H9 (cell line): ENCODE measurements around the gene CDH13. TPM values are rescaled to one million over a fixed set of nuclear protein-coding genes. Genes with fewer than 3 reads are reported as not detected.

Source experiments
- DNase-seq: peaks from one replicate; pipeline ENCODE4 v3.0.0-alpha.2; 2017
- H2AFZ ChIP-seq: one replicate; pipeline ENCODE4 v1.6.1; 2013; ENCODE audit warnings: mild to moderate bottlenecking, low read length, control low read depth, moderate library complexity
- H2AK5ac ChIP-seq: 2 replicates; pipeline ENCODE4 v1.6.1; 2013; ENCODE audit warnings: low read length, control low read depth, mixed read lengths; ENCODE audit not compliant: insufficient read length
- H2BK120ac ChIP-seq: one replicate; pipeline ENCODE4 v1.6.1; 2013; ENCODE audit warnings: low read depth, mild to moderate bottlenecking, low read length, control low read depth, inconsistent platforms; ENCODE audit not compliant: poor library complexity, severe bottlenecking
- H2BK12ac ChIP-seq: 2 replicates; pipeline ENCODE4 v1.6.1; 2013; ENCODE audit warnings: low read length, control low read depth, mixed read lengths, low read depth; ENCODE audit not compliant: insufficient read length
- H2BK15ac ChIP-seq: 2 replicates; pipeline ENCODE4 v1.6.1; 2013; ENCODE audit warnings: low read depth, low read length, control low read depth
- H2BK20ac ChIP-seq: one replicate; pipeline ENCODE4 v1.6.1; 2013; ENCODE audit warnings: low read depth, mild to moderate bottlenecking, low read length, control low read depth, inconsistent platforms; ENCODE audit not compliant: poor library complexity, severe bottlenecking
- H2BK5ac ChIP-seq: 2 replicates; pipeline ENCODE4 v1.6.1; 2013; ENCODE audit warnings: low read length, control low read depth, mixed read lengths; ENCODE audit not compliant: insufficient read length
- H3K14ac ChIP-seq: 2 replicates; pipeline ENCODE4 v1.6.1; 2013; ENCODE audit warnings: low read length, control low read depth; ENCODE audit not compliant: insufficient read depth
- H3K18ac ChIP-seq: 2 replicates; pipeline ENCODE4 v1.6.1; 2013; ENCODE audit warnings: low read depth, mild to moderate bottlenecking, mixed read lengths, low read length, control low read depth; ENCODE audit not compliant: insufficient read length
- H3K23ac ChIP-seq: 2 replicates; pipeline ENCODE4 v1.6.1; 2013; ENCODE audit warnings: low read length, control low read depth, mixed read lengths, low read depth; ENCODE audit not compliant: insufficient read length
- H3K23me2 ChIP-seq: 2 replicates; pipeline ENCODE4 v1.6.1; 2013; ENCODE audit warnings: low read depth, mild to moderate bottlenecking, mixed read lengths, low read length, control low read depth; ENCODE audit not compliant: insufficient read length, poor library complexity, severe bottlenecking
- H3K27ac ChIP-seq: 2 replicates; pipeline ENCODE4 v1.5.1; 2013; ENCODE audit warnings: low read length, control low read depth, mixed read lengths, low read depth; ENCODE audit not compliant: insufficient read length
- H3K27me3 ChIP-seq: 2 replicates; pipeline ENCODE4 v1.6.1; 2013; ENCODE audit warnings: low read length, control low read depth, inconsistent platforms; ENCODE audit not compliant: insufficient read depth
- H3K4ac ChIP-seq: 2 replicates; pipeline ENCODE4 v1.6.1; 2013; ENCODE audit warnings: low read depth, mild to moderate bottlenecking, control low read depth, inconsistent platforms, low read length, moderate library complexity
- H3K4me1 ChIP-seq: 2 replicates; pipeline ENCODE4 v1.6.1; 2013; ENCODE audit warnings: low read length, control low read depth, inconsistent platforms; ENCODE audit not compliant: insufficient read depth
- H3K4me2 ChIP-seq: 2 replicates; pipeline ENCODE4 v1.6.1; 2013; ENCODE audit warnings: low read length, control low read depth, mixed read lengths; ENCODE audit not compliant: insufficient read length, insufficient read depth
- H3K56ac ChIP-seq: 2 replicates; pipeline ENCODE4 v1.6.1; 2013; ENCODE audit warnings: low read depth, mild to moderate bottlenecking, mixed read lengths, low read length, control low read depth; ENCODE audit not compliant: insufficient read length
- H3K79me1 ChIP-seq: 2 replicates; pipeline ENCODE4 v1.6.1; 2013; ENCODE audit warnings: low read depth, mild to moderate bottlenecking, moderate library complexity, low read length, control low read depth, inconsistent platforms; ENCODE audit not compliant: insufficient read depth, poor library complexity, severe bottlenecking
- H3K79me2 ChIP-seq: 2 replicates; pipeline ENCODE4 v1.6.1; 2013; ENCODE audit warnings: low read length, control low read depth, inconsistent platforms; ENCODE audit not compliant: insufficient read depth
- H3K9ac ChIP-seq: 2 replicates; pipeline ENCODE4 v1.6.1; 2013; ENCODE audit warnings: low read length, control low read depth, mixed read lengths; ENCODE audit not compliant: insufficient read length; ENCODE audit errors: extremely low read depth
- H3K9me3 ChIP-seq: one replicate; pipeline ENCODE4 v1.6.1; 2013; ENCODE audit warnings: low read depth, low read length, inconsistent platforms; ENCODE audit not compliant: control insufficient read depth
- H3T11ph ChIP-seq: one replicate; pipeline ENCODE4 v1.6.1; 2013; ENCODE audit warnings: mild to moderate bottlenecking, low read length, control low read depth, inconsistent platforms
- H4K20me1 ChIP-seq: one replicate; pipeline ENCODE4 v1.6.1; 2013; ENCODE audit not compliant: control insufficient read depth, insufficient read length, insufficient read depth
- H4K5ac ChIP-seq: 2 replicates; pipeline ENCODE4 v1.6.1; 2013; ENCODE audit warnings: low read depth, mild to moderate bottlenecking, mixed read lengths, low read length, control low read depth; ENCODE audit not compliant: insufficient read length
- H4K8ac ChIP-seq: replicated peaks from 2 replicates; pipeline ENCODE4 v1.6.1; 2013; ENCODE audit warnings: low read length, control low read depth, mixed read lengths, low read depth; ENCODE audit not compliant: insufficient read length
- H4K91ac ChIP-seq: 2 replicates; pipeline ENCODE4 v1.6.1; 2013; ENCODE audit warnings: low read depth, mild to moderate bottlenecking, moderate library complexity, mixed read lengths, low read length, control low read depth; ENCODE audit not compliant: insufficient read length
- H3K27ac Mint-ChIP-seq, 3 experiments: 2 replicates in 2 of 3; 3 replicates in 1 of 3; pipeline ENCODE4 v1.8.0; 2020 to 2021; ENCODE audit warnings: mixed read lengths in 3 of 3, mild to moderate bottlenecking in 1 of 3, moderate library complexity in 1 of 3
- H3K27me3 Mint-ChIP-seq: 2 replicates; pipeline ENCODE4 v1.8.0; 2021; ENCODE audit warnings: low read depth, mild to moderate bottlenecking, moderate library complexity, mixed read lengths
- H3K36me3 Mint-ChIP-seq, 3 experiments: 2 replicates in 2 of 3; 3 replicates in 1 of 3; pipeline ENCODE4 v1.8.0; 2020 to 2021; ENCODE audit warnings: low read depth in 3 of 3, mixed read lengths in 3 of 3; ENCODE audit not compliant: insufficient read depth in 1 of 3
- H3K4me1 Mint-ChIP-seq, 2 experiments: 2 replicates each; pipeline ENCODE4 v1.8.0; 2020; ENCODE audit warnings: mixed read lengths in 2 of 2
- H3K4me3 Mint-ChIP-seq, 2 experiments: 2 replicates in 1 of 2; 3 replicates in 1 of 2; pipeline ENCODE4 v1.8.0; 2020 to 2021; ENCODE audit warnings: mild to moderate bottlenecking in 2 of 2, mixed read lengths in 2 of 2, moderate library complexity in 1 of 2
- H3K9me3 Mint-ChIP-seq, 2 experiments: 2 replicates in 1 of 2; 3 replicates in 1 of 2; pipeline ENCODE4 v1.8.0; 2020; ENCODE audit warnings: mild to moderate bottlenecking in 2 of 2, mixed read lengths in 2 of 2, moderate library complexity in 1 of 2
- WGBS: extraction: QIAGEN DNeasy Blood & Tissue Kit; methylation state at CpG from one replicate; pipeline ENCODE4 v1.1.7; 2013; ENCODE audit warnings: missing lambda C conversion rate, low lambda C conversion rate, mixed read lengths; ENCODE audit not compliant: insufficient read length; ENCODE audit errors: extremely low coverage; 5-methylcytosine and 5-hydroxymethylcytosine counted together
- total RNA-seq: library from RNA; stranded (reverse); gene quantifications from 2 replicates; pipeline ENCODE4 v1.2.1, GENCODE V29; 2021
- TF ChIP-seq, protein P1 (sequence below): fragments of 200-600 bp; sonication (generic); conservative IDR thresholded peaks from 3 replicates; pipeline ENCODE4 v1.8.0; 2021; ENCODE audit warnings: antibody characterized with exemption, mild to moderate bottlenecking

Gene CDH13
- total RNA-seq, 1 experiment from 2014 or later, result 1.5 TPM

DNA sequence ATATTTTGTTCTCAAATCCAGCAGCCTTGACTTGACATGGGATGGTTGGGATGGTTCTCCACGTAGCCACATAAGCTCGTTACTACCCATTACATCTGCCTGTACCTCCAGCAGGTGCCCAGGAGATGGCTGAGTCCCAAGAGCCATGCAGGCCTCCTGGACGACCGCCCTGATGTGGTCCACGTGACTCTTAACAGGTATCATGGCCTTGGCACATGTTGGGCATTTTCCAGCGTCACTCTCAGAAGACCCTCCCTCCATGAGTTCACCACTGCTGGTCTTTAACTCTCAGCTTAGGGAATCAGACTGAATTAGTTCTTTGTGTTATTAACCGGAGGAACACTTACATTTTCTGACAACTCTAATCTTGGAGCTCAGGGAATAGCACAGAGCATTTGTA is 161.5 kb downstream of the CDH13 start:
- H3K4me1 Mint-ChIP-seq, result peaks cover 9 to 17% of the 10 kb centered on the region in 2 experiments
- no peaks in the 10 kb centered on the region for H3K27me3 Mint-ChIP-seq
- Histone ChIP-seq H3K4me2 (no peak overlapping the region), H3T11ph (no peak overlapping the region), H2AK5ac (no peak overlapping the region), H3K79me2 (no peaks in the 10 kb centered on the region), H2BK20ac (no peak overlapping the region), H4K8ac (no peak overlapping the region), H4K5ac (no peak overlapping the region), H3K23ac (no peak overlapping the region), H3K56ac (no peak overlapping the region), H2AFZ (no peak overlapping the region), H3K9me3 (no peaks in the 10 kb centered on the region), H2BK12ac (no peak overlapping the region), H3K27me3 (no peaks in the 10 kb centered on the region), H2BK5ac (no peak overlapping the region), H3K4ac (no peak overlapping the region), H3K23me2 (no peaks in the 10 kb centered on the region), H3K4me1 (no peaks in the 10 kb centered on the region), H2BK15ac (no peak overlapping the region), H3K79me1 (no peaks in the 10 kb centered on the region), H2BK120ac (no peak overlapping the region), H3K27ac (no peak overlapping the region), H4K91ac (no peak overlapping the region), H3K18ac (no peak overlapping the region), H3K14ac (no peak overlapping the region), H4K20me1 (no peaks in the 10 kb centered on the region), H3K9ac (no peak overlapping the region)
- H3K36me3 Mint-ChIP-seq, result no peaks in the 10 kb centered on the region; a peak in 1 of 7 replicates
- TF ChIP-seq, protein P1, sequence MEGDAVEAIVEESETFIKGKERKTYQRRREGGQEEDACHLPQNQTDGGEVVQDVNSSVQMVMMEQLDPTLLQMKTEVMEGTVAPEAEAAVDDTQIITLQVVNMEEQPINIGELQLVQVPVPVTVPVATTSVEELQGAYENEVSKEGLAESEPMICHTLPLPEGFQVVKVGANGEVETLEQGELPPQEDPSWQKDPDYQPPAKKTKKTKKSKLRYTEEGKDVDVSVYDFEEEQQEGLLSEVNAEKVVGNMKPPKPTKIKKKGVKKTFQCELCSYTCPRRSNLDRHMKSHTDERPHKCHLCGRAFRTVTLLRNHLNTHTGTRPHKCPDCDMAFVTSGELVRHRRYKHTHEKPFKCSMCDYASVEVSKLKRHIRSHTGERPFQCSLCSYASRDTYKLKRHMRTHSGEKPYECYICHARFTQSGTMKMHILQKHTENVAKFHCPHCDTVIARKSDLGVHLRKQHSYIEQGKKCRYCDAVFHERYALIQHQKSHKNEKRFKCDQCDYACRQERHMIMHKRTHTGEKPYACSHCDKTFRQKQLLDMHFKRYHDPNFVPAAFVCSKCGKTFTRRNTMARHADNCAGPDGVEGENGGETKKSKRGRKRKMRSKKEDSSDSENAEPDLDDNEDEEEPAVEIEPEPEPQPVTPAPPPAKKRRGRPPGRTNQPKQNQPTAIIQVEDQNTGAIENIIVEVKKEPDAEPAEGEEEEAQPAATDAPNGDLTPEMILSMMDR, result no peak
- no peak overlapping the region for H3K4me3 Mint-ChIP-seq
- DNase-seq, result no peak
- H3K9me3 Mint-ChIP-seq, result peaks cover 0 to 3% of the 10 kb centered on the region in 2 experiments; a peak in 1 of 5 replicates
- H3K27ac Mint-ChIP-seq, result no peak overlapping the region
- no CpG with 5 or more reads among the region's 7 CpGs for WGBS
